ENCODE measurements around the gene POU4F3. TPM values are rescaled to one million over a fixed set of nuclear protein-coding genes. Genes with fewer than 3 reads are reported as not detected.

The POU4F3 gene
- total RNA-seq, 3 donors from 2014 or later: 0.15 TPM; not detected in 2

- Histone ChIP-seq H3K36me3 (no peaks in the 10 kb centered on the region), H3K4me3 (no peak overlapping the region), H3K4me1 (no peaks in the 10 kb centered on the region), H3K27me3 (no peaks in the 10 kb centered on the region), H3K27ac (no peak overlapping the region), H3K9me3 (no peaks in the 10 kb centered on the region)
- intact Hi-C loops (cut with DNase I; ENCODE audit: low total_unique reads): no loop called here
- no peak for DNase-seq (ENCODE audit: low spot score in 2 of 2)
- TF ChIP-seq POLR2A (IDR thresholded peaks at IDR 0.05) (no peak), POLR2AphosphoS5 (IDR thresholded peaks at IDR 0.05) (no peak)
- TF ChIP-seq, protein P1, sequence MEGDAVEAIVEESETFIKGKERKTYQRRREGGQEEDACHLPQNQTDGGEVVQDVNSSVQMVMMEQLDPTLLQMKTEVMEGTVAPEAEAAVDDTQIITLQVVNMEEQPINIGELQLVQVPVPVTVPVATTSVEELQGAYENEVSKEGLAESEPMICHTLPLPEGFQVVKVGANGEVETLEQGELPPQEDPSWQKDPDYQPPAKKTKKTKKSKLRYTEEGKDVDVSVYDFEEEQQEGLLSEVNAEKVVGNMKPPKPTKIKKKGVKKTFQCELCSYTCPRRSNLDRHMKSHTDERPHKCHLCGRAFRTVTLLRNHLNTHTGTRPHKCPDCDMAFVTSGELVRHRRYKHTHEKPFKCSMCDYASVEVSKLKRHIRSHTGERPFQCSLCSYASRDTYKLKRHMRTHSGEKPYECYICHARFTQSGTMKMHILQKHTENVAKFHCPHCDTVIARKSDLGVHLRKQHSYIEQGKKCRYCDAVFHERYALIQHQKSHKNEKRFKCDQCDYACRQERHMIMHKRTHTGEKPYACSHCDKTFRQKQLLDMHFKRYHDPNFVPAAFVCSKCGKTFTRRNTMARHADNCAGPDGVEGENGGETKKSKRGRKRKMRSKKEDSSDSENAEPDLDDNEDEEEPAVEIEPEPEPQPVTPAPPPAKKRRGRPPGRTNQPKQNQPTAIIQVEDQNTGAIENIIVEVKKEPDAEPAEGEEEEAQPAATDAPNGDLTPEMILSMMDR (IDR thresholded peaks at IDR 0.05): no peak
Observed at GRCh38 chr5:146388386-146388785, 49.7 kb downstream of the POU4F3 start.

DNA sequence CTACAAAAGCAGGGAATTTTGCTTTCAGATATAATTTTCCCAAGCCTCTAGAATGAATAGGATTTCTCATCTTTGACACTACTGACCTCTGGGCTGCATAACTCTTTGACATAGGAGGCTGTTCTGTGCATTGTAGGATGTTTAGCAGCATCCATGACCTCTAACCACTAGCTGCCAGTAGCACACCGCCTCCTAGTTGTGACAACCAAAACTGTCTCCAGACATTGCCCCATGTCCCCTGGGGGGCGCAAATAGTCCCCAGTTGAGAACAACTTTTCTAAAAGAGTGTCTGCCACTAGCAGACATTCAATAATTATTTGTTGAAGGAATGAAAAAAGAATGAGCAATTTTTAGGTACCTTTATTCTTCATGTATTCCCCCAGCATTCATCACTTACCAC lies 51.8 kb downstream of the POU4F3 start:
- DNase-seq (ENCODE audit: low spot score in 2 of 2): no peak
- intact Hi-C loops (cut with DNase I; ENCODE audit: low total_unique reads): loop anchor here (5.0 kb wide), 1 partner anchor 1222 kb away; no protein-coding TSS in a partner anchor
- TF ChIP-seq, protein P1 (IDR thresholded peaks at IDR 0.05): no peak
- no peak for TF ChIP-seq POLR2A (IDR thresholded peaks at IDR 0.05)
- no peak for TF ChIP-seq POLR2AphosphoS5 (IDR thresholded peaks at IDR 0.05)
- Histone ChIP-seq H3K4me3 (no peak overlapping the region), H3K27ac (no peak overlapping the region), H3K36me3 (no peaks in the 10 kb centered on the region), H3K27me3 (peaks cover 0 to 5% of the 10 kb centered on the region in 2 donors), H3K9me3 (no peaks in the 10 kb centered on the region), H3K4me1 (no peaks in the 10 kb centered on the region)

Other genes with a start within 250 kb of the POU4F3 start
- not detected for gene PLAC8L1, start 233.3 kb upstream of the POU4F3 start, total RNA-seq
- gene LARS1, start 156.2 kb upstream of the POU4F3 start, total RNA-seq: 100 to 1,000 TPM in 1 of 3 donors, 10 to 100 TPM in 2; 65.6 to 111 (median 89.9) TPM
- 10 to 100 TPM; 20.6 to 32.3 (median 31.8) TPM for gene RBM27, start 135.2 kb upstream of the POU4F3 start, total RNA-seq
- 100 to 1,000 TPM in 1 of 3 donors, 10 to 100 TPM in 2; 48.0 to 119 (median 79.3) TPM for gene TCERG1, start 108.5 kb downstream of the POU4F3 start, total RNA-seq
- not detected for gene GPR151, start 177.4 kb downstream of the POU4F3 start, total RNA-seq